ENCODE results near the gene BCAP31.
"Not testable (repeated sequence)": the region's sequence is repeated elsewhere in the genome, so short reads cannot be mapped to it uniquely, and the experiment has no call there.

GRCh38 chrX:153743468-153744209 lies 19.5 kb upstream of the BCAP31 start:
- not testable (repeated sequence) for TF ChIP-seq CTCF (conservative IDR thresholded peaks at IDR 0.05; ENCODE audit: low read length); EZH2phosphoT487 (IDR thresholded peaks at IDR 0.05; ENCODE audit: borderline replicate concordance, low read depth, low read length)

All from OCI-LY7 (cell line).